ENCODE data around the gene HSPB8.

The HSPB8 gene

DNA sequence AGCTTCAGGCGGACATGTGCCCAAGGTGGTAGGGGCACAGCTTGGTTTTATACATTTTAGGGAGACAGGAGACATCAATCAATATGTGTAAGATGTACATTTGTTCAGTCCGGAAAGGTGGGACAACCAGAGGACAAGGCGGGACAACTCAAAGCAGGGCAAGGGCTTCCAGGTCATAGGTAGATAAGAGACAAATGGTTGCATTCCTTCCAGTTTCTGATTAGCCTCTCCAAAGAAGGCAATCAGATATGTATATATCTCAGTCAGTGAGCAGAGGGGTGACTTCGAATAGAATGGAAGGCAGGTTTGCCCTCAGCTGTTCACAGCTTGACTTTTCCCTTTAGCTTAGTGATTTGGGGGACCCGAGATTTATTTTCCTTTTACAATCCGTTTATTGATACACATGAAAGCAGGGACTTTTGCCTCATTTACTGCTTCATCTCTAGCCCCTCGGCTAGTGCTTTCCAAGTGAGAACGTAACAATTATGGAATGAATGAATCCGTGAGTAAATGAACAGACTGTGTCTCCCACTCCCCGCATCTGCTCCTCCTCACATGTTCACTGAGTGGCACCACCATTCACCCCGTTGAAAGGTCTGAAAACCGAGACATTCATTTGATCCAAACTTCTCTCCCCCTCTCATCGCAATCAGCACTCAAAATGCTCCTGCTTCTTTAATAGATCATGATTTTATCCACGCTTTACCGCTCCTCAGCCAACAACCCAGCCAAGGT lies 6.9 kb upstream of the HSPB8 start:
- DNase-seq: no peak

DNA sequence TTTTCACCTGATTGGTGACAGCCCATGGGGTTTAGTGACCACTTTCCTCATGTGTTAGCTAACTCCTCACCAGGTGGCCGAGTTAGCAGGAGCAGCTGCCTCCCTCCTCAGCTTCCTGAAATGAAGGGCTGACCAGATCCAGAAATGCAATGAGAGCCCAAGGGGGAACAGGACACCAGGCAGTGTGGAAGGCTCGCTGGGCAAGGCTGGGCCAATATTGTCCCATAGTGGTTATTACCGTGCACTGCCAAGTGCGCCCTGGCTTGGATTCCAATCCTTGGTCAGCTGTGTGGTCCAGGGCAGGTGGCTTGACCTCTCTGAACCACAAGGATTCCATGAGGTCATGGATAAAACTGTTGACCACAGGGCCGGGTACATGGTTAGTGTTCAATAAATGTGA lies 3.6 kb upstream of the HSPB8 start:
- DNase-seq: no peak

DNA sequence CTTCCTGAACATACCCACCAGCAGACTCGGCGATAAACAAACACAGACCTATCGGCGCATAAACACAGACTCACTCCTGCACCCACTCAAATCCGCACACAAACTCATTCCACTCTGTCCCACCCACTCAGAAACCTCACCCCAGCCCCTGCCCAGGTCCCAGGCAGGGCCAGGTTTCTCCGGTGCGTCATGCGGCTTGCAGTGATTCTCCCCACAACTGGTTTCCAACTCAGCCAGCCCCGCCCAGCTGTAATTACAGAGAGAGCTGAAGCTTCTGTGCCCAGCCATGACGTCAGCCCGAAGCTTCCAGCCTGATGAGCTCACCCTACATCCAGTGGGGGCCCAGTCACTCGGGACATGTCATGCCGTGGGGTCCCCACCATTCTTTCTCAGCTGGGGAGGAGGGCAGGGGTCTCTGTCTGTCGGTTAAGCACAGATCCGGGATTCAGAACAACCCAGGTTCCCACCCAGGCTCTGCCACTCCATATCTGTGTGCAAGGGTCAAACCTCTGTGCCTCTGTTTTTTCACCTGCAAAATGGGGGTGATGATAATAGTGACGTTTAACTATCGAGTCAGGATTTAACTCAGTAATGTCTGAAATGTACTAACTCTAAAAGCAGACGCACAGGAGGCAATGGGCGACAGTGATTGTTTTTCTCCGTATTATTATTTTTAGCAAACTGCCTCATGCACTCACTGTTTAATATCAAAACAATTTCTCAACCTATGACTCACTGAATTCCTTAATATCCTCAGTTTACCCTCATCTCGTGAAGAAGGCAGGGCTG lies 2.3 kb upstream of the HSPB8 start:
- DNase-seq: no peak

DNA sequence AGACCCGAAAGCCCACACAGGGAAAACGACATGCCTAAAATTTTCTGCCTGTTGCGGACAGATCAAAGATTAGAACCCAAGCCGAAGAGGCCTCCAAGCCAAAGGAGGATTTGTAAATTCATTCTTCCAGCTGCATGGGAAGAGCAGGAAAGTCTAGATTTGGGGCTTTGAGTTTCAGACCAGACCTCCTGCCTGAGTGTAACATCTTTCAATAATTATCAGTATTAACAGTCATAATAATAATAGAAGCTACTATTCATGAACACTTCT lies 1.7 kb upstream of the HSPB8 start:
- no peak for DNase-seq

DNA sequence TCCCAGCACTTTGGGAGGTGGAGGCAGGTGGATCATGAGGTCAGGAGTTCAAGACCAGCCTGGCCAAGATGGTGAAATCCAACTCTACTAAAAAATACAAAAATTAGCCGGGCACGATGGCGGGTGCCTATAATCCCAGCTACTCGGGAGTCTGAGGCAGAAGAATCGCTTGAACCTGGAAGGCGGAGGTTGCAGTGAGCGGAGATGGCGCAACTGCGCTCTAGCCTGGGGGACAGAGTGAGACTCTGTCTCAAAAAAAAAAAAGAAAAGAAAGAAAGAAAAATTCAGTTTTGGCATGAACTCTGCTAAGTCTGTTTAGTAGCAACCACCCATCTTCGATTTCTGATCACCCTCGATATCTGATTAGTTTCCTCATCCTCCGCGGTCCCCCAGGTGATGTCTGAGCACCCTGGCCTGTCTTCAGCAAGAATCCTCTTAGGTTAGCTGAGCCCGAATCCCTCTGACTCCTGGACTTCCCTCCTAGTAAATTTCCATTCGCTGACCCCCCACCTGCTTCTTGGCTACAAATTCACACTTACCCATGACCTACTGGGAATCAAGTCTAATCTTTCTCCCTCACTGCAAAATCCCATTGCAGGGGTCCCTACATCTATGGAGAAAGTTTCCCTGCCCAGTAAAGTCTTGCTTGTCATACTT lies 879 bp upstream of the HSPB8 start:
- DNase-seq: no peak

DNA sequence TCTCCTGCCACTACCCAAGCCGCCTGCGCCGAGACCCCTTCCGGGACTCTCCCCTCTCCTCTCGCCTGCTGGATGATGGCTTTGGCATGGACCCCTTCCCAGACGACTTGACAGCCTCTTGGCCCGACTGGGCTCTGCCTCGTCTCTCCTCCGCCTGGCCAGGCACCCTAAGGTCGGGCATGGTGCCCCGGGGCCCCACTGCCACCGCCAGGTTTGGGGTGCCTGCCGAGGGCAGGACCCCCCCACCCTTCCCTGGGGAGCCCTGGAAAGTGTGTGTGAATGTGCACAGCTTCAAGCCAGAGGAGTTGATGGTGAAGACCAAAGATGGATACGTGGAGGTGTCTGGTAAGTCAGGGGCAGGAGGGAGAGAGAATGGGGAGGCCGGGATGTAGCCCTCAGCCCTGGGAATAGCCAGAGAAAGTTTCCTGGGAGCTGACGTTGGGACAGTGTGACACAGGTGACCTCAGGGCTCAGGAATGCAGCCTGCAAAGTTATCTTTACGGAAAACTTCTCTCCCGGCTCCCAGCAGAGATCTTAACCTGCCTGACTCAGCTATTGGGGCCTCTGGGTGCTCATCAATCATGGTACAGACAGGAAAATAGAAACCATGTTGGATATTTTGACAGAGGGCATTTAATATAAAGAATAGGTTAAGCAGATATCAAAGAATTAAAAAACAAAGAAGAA lies 747 bp downstream of the HSPB8 start:
- DNase-seq: no peak

DNA sequence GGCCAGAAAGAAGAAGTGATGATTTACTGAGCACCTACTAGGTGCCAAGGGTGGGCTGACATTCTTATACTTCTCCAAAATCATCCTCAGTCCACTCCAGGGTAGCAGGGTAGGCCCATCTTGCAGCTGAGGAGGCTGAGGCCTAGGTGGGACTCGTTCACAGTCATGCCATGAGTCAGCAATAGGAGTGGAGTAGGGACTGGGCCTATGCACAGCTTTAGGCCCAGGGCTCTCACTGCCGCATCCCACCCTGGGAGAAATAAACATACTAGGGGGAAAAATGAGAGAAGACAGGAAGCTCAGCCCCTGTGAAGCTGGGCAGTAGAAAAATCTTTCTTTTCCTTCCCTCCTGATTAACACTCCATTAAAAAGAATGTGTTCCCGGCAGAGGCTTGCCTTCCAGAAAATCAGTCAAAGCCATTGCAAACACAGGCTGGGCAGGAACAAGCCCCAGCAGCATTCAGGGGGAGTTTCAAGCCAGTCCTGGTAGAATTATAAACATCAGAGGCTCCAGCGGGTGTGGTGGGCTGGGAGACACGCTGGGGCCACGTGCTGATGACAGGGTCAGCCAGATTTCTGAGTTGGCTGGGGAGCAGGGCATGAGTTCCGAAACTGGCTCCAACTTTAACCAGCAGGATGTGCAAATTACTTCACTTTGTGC lies 1.8 kb downstream of the HSPB8 start:
- DNase-seq: no peak

DNA sequence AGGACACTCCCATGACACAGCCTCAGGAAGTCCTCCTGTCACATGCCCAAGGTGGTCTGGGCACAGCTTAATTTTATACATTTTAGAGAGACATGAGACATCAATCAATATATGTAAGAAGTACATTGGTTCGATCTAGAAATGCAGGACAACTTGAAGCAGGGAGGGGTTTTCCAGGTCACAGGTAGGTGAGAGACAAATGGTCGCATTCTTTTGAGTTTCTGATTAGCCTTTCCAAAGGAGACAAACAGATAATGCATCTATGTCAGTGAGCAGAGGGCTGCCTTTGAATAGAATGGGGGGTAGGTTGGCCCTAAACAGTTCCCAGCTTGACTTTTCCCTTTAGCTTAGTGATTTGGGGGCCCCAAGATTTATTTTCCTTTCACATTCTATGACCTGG lies 2.5 kb downstream of the HSPB8 start:
- no peak for DNase-seq

DNA sequence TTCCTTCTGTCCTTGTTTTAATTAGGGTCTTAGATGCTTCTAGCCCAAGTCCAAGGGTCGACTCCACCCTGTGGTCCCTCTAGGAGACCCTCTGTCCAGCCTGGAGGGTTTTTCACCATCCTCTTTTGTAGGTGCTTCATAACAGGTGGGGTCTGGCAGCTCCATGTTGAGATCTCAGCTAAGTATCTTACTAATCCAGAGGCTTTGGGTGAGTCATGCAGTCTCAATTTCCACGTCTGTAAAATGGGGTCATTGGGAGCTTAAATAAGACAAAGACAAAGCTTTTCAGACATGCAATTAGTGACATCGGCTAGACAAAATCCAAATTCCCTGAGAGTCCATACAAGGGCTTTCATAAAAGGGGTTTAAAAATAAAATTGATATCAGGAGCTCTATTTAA lies 3.2 kb downstream of the HSPB8 start:
- no peak for DNase-seq

DNA sequence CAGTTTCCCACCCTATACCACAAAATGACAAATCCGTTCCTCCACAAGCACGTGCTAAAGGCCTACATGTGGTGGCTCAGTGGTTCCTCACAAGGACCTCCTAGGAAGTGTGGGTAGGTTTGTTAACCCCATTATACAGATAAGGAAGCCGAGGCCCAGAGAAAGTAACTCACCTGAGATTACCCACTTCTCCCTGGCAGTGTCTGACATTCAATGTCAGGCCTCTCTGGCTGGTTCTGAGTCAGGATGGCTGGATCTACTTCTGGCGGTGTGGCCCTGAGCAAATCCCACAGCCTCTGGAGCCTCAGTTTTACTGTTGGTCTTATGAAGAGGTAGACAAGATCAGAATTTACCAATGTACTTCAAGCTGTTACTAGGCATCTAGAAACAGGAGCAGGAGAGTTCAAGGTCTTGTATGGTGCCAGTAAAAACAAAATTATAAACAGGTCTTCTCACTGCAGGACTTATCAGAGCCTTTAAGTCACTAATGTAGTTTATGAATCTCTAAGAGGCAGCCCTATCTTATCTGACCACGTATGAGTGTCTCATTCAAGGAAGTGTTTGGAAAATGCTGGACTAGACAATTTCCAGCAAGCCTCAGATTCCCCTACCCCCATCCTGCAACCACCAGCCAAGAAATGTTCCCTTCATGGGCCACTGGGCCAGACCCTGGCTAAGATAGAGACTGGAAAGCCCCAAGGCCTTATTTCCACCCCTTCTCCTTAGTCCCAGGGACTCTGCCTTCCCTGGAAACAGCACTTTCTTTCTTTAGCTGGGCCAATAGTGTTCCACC lies 4.2 kb downstream of the HSPB8 start:
- DNase-seq: no peak

DNA sequence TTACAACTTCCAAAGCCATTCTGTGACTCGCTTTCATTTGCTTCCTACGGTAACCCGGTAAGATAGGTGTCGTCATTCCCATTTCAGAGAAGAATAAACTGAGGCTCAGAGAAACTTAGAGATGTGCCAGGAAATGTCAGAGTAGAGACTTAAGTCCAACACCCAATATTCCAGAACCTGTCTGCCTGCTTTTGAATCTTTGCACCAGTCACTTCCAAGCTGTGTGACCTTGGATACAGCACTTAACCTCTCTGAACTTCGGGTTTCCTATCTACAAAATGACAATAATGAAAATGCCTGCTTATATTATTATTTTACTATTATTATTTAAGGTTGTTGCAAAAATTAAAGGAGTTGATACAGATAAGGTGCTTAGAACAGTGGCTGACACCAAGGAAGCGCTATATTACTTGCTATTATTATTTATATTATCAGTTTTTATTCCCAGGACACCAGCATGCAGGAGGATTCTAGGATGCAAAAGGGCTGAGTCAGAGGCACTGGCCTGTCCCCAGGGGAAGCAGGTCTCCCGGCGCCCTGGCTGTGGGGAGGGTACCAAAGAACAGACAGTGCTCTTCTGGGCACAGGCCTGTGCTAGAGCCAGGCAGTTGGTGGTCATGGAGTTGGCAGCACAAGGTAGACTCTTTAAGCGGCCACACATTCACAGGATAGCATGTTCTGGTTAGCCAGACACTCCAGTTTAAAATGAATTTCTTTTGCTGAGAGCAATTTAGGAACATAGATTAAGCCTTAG lies 5.4 kb downstream of the HSPB8 start:
- DNase-seq: no peak

DNA sequence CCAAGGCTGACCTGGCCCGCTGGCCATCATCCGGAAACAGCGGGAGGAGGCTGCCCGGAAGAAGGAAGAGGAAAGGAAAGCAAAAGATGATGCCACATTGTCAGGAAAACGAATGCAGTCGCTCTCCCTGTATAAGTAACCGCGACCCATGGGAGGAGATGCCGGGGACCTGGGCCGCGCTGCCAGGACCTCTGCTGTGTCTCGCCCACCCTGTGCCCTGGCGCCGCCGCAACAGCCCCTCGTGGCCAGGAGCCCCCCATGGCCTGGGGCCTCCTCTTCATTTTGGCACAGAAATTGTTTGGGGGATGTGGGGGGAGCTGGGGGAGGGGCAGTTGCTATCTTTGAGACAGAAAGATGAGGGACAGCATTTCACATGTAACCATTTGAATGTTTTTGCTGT lies 16.5 kb downstream of the HSPB8 start:
- DNase-seq: no peak

DNA sequence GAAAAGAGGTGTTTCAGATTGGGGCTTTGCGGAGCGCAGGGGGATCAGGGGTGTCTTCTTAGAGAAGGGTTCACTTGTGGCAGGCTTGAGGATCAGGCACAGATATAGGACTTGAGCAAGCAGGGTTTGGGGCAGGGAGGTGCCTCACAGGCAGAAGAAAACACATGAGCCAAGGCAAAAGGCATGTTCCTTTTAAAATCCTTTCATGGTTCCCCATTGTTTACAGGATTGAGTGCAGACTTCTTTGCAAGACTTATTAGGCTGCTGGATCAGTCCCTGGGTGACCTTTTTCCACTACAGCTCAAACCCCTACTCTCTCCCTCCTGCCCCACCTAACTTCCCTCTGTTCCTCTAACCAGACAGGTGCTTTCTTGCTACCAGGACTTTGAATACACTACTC lies 19.7 kb downstream of the HSPB8 start:
- DNase-seq: no peak

DNA sequence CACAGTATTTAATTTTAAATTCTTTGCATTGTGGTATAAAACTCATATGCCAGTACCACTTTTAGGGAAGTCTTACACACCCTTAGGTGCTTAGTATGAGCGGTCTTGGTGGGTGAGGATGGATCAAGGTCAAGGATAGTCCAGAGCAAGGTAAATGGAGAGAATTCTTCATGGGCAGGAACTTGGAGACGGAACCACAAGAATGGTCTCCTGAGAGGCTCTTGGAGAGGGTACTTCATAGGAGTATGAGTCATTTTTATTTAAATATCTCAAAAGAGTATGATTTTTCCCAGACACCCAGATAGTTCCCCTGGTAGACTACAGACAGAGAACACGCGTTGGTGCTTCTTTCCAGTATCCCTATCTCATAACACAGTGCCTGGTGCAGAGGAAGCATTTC lies 21.9 kb downstream of the HSPB8 start:
- no peak for DNase-seq

DNA sequence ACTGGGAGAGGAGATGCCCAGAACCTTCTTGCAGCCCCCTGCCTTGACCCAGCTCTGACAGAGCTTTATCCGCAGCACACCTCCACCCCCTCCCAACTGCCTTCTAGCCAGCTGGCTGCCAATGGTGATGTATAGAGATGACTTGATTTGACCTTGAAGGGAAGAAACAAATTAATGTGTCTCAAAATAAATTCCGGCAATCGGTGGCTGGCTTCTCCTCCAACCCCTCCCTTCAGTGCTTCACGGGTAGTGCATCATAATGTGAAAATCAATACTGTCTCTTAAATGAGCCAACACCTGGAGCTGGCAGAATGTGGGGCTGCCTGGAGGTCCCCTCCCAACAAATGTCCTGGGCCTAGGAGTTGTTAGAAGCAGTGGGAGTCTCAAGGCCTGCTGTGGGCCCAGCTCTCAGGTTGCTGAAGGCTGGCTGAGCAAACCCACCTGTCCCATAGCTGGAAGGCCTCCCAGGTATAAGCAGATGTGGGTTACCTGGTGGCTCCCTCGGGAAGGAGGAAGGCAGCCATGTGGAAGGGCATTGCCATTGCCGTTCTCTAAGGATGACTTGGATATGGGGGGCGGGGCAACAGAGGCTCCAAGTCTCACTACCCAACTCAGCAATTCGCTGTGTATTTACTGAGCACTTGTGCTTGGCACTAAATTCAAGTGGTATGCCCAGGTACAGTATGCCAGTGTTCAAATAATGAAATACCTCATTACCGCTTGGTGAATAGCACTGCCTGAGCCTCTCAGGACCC lies 23.2 kb downstream of the HSPB8 start:
- DNase-seq: no peak

DNA sequence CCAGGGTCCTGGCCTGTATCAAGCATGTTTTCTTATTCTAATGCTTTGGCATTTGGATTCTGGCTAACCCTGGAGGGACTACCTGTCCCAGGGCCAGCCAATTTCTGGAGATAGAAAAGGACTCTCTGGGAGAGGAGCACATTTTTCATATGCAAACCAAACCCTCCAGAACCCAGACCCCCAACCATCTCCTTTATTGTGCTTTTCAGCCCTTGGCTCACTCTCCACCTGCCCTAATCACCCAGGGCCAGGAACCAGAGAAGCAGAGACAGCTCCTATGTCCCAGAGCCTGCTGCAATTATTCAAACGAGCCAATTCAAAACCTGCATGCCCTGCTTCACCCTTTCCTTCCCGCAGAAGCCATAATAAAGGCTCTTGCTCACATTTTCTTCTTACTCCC lies 23.8 kb downstream of the HSPB8 start:
- no peak for DNase-seq

DNA sequence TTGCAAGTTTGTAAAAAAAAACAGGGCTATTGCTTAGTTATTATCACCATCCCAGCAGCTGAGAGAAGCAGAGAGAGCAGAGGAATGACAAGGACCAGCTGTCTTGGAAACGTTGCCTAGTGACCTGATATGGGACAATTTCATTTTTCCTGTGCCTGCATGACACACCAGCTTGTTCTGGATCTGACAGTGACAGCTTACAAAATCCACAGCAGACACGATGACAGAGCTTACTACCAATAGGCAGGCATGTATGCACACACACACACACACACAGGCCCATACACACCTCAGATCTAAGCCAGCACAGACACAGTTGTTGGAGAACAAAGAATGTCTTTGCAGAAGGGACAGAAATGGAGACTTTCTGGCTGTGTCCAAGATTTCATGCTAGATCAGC lies 25.4 kb downstream of the HSPB8 start:
- DNase-seq: no peak

DNA sequence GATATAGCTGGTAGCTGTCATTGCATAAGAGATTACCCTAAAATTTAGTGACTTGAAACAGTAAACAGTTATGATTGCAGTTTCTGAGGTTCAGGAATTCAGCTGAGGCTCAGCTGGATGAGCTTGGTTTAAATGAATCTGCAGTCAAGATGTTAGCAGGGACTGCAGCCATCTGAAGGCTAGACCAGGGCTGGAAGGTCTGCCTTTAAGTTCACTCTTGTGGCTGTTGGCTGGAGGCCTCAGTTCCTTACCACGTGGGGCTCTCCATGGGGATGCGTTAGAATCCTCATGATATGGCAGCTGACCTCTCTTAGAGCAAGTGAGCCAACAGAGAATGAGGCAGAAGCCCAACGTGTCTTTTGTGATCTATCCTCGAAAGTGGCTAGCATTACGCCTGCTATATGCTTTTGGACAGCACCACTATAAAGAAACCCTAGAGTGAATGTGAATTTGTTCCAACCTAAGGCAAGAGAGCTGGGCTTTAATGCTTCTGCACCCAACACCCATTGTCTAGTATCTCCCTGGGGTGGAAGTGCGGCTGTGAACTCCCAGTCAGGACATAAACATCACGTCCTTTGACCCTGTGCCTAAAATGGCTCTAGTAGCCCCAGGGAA lies 26.0 kb downstream of the HSPB8 start:
- DNase-seq: no peak

DNA sequence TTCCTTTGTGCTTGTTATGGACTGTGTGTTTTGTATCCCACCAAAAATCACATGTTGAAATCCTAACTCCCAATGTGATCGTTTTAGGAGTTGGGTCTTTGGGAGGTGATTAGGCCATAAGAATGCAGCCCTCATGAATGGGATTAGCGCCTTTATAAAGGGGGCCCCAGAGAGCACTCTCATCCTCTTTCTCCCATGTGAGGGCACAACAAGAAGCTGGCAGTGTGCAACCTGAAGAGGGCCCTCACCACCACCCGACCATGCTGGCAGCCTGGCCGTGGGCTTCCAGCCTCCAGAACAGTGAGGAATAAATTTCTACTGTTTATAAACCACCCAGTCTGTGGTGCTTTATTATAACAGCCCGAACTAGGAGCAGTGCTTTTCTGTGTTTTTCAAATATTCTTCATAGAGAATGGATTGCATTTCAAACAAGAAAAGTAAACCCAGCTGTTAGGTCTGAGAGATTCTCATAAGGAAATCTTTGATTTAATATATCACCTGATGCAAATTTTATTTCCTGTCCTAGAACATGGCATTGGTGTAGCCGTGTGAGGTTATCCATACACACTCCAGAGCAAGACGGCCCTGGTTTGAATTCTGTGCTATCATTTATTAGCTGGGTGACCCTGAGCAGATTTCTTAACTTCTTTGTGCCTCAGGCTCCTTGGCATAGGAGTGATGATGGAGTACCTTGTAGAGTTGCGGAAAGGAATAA lies 27.8 kb downstream of the HSPB8 start:
- no peak for DNase-seq

DNA sequence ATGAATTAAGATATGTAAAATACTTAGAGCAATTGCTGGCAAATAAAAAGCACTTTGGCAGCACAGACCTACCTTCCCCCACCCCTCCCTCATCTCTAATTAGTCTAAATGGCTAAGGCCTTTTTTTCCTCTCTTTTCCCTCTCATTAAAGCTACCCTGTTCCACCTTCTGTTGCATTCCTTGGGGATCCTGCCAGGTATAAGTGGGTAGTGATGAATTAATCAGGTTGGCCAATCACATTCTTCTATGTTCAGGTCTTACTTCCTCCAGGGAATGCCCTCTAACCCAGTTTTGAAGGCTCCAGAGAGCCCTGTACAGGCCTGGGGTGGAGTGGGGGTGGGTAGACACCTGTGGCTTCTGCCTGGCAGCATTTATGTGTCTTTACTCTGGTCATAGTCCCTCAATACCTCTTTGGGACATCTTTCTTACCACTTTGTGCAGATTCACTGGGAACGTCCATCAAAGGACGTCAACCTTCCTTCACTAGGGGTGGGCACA lies 28.4 kb downstream of the HSPB8 start:
- DNase-seq: no peak
